SH-SY5Y (cell line): ENCODE results near the gene WDR7.

Experiments
- GATA2 ChIP-seq: IDR thresholded peaks from 2 replicates; pipeline ENCODE4 v1.6.1; 2011; ENCODE audit warnings: mild to moderate bottlenecking, low read depth, low read length
- GATA3 ChIP-seq: IDR thresholded peaks from 2 replicates; pipeline ENCODE4 v1.6.1; 2011; ENCODE audit warnings: low read depth, mild to moderate bottlenecking, low read length, moderate library complexity

DNA sequence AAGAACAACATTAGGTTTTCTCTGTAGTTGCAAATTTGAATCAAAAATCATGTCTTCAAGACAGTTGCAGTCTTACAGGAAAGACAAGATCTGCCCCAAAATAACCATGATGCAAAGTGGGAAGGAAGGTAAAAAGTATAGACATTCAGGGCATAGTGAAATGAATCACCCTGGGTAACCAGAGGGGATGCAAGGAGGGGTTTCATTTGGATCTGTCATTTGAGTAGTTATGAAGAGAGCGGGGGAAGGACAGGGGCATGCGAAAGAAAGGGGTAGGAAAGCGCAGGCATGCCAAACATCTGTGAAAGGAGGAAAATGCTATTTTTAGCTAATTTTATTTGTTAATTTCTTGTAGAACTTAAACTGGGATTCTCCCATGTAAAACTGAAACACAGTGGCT lies 276.6 kb downstream of the WDR7 start:
- TF ChIP-seq GATA2 (no peak), GATA3 (no peak)
